Activated CD8-positive, alpha-beta memory T cell treated with anti-CD3 and anti-CD28 coated beads for 4 hours (primary cell): Measurements from ENCODE around the gene SNTG2.

ENCODE experiments used
- DNase-seq, 2 donors: peaks; one replicate each; pipeline ENCODE4 v3.0.0-alpha.2; 2020; ENCODE audit warnings: low read depth in 2 of 2

The SNTG2 gene

DNA sequence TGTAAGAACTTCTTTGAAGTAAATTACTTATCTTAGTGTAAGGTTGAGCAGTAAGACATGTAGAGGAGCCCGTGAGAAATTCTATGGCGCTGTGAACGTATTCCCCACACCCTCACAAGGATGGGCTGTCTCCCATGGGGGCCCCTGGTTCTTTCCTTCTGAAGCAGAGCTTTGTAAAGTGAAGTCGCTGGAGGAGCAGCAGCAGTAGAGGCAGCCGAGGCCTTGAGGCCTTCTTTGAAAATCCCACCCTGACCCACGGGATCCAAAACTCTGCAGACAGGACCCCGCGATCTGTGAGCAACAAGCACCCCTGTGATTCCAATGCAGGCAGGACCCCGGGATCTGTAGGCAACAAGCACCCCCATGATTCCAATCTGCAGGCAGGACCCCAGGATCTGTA, 23.8 kb upstream of the SNTG2 start:
- no peak for DNase-seq

DNA sequence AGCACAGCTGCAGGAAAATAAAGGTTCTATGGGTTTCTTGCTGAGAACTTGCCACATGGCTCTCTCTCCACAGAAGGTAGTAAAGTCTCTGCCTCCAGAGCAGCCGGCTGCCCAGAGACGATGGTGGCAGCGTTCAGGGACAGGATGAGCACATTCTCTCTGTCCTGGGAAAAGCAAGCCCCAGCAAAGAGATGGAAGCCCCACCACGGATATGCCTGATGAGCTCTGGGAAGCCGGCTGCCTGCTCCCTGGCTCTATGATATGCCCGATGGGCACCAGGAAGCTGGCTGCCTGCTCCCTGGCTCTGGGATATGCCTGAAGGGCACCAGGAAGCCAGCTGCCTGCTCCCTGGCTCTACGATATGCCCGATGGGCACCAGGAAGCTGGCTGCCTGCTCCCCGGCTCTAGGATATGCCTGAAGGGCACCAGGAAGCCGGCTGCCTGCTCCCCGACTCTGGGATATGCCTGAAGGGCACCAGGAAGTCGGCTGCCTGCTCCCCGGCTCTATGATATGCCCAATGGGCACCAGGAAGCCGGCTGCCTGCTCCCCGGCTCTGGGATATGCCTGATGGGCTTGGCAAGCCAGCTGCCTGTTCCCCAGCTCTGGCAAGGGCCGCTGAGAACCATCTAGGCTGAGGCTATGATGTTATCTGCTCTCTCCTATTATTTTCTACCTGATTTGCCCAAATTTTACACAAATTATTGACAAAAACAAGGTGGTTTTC, 21.5 kb upstream of the SNTG2 start:
- no peak for DNase-seq

DNA sequence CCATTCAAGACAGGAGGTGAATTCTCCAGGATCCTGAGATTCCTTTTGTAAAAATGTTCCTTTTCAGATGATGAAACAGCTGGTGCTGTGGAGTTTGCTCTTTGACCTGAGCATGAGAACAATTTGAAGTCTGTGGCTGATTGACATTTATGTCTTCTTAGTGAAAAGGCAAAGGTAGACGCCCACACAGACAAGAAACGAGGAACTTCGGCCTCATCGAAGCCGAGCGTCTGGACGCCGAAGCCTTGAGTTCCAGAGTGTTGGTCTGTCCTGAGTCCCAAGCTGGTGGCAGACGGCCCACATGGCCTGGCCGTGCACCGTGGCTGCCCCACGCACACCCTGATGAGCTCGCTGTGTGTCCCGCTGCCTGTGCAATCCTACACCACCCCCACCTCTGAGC, 20.7 kb upstream of the SNTG2 start:
- no peak for DNase-seq

DNA sequence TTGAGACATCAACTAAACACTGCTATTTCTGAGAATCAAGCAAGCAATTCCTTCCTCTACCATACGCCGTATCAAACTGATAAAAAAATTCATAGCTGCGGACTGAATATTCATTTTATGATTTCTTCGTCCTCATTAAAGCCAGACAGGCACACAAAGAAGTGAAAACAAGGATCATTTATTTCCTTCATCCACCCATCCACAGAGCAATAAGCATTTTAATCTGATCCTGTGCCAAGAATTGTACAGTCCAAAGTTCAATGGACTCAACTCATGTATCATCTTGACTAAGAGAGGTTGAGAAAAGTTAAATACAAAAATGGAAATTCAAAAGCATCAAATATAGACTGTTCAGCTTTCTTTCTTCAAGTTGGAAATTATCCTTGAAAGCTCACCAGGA, 19.7 kb upstream of the SNTG2 start:
- DNase-seq: no peak

DNA sequence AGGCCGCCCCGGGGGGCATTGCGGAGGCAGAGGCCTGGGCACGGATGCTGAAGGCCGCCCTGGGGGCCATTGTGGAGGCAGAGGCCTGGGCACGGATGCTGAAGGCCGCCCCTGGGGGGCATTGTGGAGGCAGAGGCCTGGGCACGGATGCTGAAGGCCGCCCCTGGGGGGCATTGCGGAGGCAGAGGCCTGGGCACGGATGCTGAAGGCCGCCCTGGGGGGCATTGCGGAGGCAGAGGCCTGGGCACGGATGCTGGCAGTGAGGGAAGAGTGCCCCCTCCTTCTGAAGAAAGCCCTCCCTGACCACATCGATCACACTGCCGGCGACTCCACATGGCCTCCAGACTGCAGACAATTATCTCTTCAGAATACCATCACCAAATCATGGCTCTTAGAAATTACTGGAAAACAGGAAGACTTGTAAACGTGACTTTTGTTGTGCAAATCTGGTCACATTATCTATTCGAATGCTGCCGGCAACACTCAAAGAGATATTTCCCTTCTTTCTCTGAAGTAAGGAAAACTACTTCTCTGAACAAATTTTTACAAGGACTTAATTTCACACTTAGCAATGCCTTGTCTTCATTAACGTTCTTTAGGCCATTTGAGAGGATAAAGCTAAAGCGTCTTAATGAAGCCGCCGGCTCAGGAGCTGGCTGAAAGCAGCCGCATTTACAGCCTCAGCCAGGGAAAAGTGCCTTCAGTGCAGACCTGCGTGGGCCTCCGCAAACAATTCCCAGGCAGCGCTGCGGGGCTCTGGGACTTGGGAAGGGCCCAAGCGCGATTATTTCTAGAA, 18.1 kb upstream of the SNTG2 start:
- DNase-seq: no peak

DNA sequence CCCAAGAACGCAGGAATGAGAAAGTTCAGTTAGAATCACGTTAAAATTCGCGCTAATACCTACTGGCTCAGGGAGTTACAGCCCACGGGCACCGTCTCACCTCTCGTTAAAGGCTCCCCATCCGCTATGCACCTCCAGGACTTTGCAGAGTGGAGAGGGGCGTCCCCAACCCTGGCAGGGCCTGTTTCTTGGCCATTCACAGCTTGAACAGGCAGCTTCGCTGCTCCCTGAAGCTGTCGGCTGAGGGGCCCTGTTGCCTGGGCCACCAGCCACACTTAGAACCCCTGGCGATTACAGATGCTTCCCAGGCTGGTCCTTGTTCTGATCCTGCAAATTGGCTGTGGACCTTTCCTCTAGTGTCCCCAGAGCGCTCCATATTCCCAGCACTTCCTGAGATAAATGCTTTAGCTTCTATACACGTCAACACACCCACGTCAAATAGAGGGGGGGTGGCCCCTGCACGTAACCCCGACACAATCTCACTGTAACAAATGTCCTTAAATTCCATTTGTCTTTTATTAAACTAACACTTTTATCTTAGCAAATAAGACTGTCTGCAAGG, 16.8 kb upstream of the SNTG2 start:
- DNase-seq: no peak

DNA sequence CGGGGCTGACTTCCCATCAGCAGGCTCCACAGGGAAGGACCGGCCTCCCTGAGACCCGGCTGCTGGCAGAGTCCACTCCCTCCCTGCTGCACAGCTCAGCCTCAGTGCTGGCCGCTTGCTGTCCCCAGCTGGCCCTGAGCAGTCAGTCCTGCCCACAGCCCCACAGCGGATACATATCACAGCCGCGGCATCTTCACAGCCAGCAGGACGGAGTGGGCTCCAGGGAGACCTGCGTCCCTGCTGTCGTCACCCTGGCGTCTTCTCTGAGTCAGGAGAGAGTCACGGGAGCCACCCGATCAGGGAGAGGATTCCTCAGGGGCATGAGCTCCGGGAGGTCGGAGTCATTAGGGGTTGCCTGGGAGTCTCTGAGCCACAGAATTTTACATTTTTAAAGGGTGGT, 13.1 kb upstream of the SNTG2 start:
- DNase-seq: no peak

DNA sequence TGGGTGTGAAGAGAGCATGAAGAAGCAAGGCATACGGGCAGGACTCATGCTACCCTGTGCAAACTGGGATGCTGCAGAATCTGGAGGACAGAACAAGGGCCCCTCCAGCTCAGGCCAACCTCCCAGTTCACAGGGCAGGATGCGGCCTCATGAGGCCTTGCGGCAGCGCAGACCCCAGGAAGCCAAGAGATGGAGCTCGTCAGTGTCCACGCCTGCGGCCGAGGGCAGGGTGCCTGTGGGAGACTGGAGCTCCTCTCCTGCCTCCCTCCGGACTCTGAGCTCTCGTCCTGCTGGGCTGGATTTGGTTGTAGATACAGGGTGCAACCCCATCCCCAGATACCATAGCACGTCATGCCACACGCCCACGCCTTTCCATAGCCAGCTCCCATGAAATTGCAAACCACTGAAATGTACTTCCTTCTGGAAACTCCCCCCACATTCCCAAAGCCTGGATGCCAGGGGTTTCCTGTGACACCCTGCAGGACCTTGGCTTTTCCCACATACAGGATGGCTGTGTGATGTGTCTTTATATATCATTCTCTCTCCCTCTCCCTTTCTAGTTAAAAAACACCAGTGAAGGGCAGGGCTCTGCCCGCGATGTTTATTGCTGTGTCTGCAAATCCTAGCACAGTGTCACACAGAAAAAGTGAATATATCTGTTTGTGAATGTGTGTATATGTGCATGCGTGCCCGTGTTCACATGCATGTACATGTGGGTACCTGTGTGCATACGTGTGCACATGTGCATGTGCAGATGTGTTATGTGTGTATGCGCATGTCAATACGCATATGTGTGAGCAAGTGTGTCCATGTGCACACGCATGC, 12.3 kb upstream of the SNTG2 start:
- no peak for DNase-seq

DNA sequence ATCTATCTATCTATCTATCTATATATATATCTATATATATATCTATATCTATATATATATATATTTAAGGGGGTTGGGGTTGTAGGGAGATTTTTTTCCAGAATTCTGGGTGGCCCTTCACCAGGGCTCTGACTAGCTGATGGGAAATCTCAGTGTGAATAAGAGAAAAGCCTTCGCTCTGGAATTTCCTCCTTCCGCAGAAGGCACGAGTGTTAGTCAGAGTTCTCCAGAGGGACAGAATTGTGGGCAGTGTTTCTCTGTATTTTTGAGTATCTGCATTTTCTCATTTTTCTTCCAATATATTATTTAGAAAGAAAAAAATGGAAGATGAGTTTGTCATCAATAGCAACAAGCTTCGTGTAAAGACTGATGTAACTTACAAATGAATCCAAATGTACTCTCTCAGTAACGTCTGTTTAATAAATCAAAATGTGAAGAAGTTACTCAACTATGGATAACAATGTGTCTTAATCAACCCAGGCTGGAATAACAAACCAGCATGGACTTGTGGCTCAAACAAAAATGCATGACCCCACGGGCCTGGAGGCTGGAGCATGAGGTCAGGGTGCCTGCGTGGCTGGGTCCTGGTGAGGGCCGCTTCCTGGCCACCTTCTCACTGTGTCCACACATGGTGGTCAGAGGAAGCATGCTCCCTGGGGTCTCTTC, 10.6 kb upstream of the SNTG2 start:
- no peak for DNase-seq

DNA sequence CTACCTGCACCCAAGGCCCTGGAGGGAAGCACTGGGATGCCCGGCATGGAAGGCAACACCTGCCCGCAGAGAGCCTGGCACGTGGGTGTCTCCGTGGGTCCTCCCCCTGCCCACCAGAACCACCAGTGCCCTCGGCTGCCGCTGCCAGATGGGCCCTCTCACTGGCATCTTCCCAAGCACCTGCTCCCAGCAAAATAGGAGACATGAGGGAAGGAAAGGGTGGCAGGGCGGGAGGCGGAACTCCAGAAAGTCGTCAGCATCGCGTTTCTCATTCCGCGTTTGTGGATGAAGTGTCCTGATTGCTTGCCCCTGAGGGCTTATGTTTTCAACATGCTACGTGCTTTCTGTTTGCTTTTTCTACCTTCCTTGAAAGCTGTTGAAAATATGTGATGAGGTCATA, 8.8 kb upstream of the SNTG2 start:
- no peak for DNase-seq

DNA sequence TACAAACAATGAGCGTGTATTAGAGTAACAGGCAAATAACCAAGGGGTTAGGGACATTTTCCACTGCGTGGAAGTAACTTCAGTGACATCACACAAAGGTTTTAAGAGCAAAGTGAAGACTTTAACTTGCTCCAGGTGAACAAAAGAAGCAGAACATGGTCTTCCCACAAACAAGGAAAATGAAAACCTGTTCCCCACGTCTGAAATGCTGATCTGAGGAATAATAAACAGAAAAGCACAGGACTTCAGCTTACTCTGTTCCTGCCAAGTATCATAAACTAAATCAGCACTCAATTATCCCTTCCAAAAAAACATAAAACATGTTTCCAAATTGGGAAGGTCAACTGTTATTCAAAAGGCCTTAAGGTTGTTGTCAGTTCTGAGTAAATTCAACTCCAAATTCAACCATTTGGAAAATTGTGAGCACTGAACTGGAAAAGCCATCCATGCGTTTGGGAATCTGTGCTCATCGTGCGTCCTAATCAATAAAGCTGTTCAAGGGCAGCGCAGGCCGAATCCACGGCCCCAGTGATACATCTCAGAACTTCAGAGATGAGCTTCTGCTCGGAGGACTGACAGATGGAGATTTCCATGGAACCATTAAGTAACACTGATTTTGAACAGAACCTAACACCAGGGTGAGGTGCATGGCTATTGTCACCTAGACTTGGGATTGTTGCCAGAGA, 7.7 kb upstream of the SNTG2 start:
- DNase-seq: no peak

DNA sequence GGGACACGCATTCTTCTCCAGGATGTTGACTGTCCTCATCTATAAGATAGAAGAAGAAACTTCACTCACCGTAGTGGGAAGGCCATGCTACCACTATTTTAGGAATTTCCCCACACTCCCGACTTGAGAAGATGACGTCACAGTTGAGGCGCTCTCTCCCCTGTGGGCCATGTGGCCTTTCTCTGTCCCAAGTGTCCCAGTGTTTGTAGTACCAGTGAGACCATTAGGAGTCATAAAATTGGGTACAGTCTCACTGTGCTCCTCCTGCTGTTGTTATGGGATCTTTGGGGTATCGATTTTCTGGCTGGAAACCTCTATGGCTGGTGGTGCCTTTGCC, 7.2 kb upstream of the SNTG2 start:
- DNase-seq: no peak

DNA sequence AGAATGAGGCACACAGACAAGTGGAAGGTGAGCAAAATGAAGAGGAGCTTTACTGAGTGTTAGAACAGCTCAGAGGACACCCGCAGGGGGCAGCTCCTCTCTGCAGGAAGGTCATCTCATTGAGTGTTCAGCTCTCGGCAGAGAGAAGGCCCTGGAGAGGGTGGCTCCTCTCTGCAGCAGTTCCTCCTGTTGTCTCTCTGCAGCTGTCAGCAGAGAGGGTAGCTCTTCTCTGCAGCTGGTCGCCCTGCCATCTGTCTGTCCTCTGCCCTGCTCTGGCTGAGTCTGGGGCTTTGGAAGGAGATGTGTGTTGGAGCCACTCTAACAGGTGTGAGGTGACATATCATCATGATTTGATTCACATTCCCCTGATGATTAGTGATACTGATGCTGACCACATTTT, 6.8 kb upstream of the SNTG2 start:
- no peak for DNase-seq

DNA sequence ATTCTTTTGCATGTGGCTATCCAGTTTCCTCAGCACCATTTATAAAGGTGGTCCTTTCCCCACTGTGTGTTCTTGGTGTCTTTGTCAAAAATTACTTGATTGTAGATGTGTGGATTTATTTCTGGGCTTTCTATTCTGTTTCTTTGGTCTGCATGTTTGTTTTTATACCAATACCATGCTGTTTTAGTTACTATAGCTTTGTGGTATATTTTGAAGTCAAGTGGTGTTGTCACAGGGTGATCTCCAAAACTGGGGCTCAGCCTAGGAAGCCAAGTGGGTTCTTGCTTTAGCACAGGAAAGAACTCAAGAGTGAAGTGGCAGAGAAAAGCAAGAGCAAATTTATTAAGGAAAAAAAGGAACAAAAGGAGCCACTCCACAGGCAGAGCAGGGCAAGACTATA, 6.0 kb upstream of the SNTG2 start:
- no peak for DNase-seq

DNA sequence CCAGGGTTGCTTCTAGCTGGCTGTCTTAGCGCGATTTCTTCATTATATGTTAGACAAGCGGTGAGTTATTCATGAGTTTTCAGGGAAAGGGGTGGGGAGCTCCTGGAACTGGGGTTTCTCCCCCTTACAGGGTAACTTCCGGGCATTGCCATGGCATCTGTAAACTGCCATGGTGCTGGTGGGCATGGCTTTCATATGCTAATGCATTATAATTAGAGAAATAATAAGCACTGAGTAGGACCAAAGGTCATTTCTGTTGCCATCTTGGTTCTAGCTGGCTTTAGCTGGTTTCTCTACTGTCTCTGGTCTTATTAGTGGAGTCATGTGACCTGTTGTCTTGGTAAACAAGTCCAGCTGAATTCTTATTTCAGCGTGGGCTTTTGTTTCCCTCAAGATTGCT, 5.5 kb upstream of the SNTG2 start:
- no peak for DNase-seq

DNA sequence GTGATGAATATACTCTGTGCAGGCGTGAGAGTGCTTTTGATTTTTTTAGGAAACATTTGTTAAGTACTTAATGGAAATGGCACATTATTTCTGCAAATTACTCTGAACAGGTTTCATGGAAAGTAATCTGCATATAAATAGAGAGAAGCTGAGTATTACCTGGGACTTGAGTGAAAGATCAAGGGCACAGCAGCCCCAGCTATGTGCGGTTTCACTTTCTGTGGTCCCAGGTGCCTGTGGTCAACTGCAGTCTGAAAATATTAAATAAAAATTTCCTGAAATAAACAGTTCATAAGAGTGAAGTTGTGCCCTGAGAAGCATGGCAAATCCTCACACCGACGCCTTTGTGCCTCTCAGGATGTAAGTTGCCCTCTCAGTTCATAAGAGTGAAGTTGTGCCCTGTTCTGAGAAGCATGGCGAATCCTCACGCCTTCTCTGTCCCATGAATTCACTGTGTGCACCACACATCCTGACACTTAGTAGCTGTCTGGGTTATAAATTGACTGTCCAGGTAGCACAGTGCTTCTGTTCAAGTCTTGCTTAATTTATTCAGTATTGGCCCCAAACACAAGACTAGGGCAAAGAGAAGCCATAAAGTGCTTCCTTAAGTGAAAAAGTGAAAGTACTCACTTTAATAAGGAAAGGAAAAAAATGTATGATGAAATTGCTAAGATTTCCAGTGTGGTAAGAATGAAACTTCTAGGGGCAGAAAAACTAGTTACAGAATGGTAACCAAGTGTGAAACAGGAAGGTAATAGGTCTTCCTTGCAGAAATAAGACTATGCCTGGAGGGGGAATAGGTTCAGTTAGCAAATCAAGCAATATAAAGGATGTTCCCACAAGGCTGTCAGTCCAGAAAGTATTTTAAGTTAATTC, 4.3 kb upstream of the SNTG2 start:
- DNase-seq: no peak

DNA sequence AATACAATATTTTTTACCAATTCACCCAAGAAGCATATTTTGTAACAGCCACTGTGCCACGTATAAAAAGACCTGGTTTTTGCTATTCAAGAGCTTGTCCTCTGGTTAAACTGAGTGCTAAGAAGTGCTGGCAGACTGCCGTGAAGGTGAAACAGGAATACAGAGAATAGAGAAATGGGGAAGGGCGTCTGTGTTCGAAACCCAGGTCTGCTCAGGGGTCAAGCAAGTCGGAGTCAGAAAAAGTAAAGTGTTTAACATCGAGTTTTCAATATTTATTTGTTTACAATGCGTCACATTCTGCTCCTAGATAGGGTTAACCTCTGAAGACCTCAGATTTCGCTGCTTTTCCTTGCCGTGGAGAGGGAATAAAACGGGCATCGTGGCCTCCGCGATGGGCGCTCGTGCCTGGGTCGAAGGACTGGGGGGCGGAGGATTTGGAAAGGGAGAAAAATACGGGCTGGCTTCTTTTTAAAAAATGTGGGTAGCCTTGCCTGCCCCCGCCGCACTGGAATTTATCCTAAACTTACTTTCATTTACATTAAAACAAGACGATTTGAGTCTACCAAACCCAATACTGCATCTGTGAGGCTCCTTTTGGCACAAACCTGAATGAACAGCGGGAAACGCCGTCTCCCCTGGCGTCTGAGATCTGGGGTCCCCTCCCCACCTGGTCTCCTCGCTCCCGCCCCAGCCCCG, 1.1 kb upstream of the SNTG2 start:
- DNase-seq: no peak

DNA sequence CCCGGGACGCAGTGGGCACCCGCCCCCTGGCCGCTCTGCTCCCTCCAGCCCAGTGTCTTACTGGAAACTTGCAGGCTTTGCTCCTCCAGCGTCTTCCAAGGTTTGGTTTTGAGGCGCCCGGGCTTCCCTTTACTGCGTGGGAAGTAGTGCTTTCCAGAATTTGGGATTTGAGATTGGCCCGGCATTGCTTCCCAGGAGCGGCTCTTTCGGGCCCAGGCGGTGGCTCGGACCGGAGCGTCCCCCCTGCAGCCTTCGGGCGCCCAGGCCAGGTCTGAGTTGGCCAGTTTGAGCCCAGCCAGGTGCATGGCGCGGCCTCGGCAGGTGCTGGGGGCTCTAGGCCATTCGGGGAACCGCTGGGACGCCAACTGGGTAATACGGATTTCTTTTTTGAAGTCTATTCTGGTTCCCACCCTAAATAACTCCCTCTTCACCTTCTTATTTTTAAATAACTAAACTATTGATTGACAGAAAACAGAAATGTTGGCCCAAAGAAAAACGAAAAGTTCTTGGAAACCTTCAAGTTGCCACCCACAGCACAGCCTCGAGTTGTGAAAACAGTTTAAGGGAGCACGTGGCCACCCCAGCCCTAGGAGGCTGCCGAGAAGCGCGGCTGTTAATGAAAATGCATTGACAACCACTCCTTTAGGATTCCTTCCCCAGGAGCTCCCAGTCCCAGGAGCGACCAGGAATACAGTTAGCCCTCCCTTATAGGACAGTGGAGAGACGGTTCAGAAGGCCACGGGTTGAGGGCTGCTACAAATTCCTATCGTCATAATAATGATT, 766 bp downstream of the SNTG2 start:
- no peak for DNase-seq

DNA sequence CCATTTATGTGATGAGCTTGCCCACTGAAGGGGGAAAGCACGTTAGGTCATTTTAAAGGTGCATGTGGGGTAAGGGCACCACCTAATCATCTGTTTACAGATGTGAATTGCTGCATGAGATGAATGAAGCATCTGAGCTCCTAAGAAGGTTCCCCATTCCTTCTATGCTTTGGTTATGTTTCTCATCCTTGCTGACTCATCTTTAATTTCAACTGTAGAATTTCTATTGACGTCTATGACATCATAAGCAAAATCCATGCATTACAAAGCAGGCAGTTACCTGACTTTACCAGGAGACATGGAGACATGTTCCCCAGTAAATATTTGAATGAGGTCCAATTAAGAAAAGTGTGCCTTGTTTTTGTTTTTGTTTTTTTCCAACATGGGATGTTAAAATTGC, 2.8 kb downstream of the SNTG2 start:
- no peak for DNase-seq
